ENCODE data around the gene KIF7.

KIF7 gene

DNA sequence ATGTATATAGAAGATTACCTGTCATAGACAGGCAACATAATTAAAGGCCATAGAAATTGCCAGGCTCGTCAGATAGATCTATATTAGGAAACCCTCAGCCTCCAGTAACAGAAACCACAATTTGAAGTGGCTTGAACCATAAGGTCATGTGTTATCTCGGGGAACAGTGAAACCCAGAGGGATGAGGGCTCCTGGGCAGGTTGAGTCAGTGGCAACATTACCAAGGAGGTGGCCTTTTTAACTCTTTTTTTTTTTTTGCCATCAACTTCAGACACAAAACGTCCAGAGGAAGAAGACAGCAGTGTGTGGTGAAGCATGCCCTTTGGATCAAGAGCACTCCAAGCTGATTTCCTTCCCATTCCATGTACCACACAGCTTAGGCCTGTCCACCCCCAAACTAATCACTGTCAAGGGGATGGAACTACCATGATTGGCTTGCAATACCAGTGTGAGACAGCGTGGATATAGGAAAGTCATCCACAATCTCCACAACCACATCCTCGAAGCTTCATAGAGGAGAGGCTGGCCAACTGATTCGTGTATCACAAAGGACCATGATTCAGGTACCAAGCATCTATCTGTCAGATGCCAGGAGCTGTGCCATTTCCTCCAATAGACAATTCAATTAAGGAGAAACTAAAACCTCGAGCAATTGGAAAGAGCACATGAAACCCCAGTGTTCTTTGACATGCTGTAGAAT is 999 bp upstream of the KIF7 start:
- H3K4me3 ChIP-seq (ENCODE audit: low read depth, low read length) = no peak overlapping the region
- TF ChIP-seq, protein P1, sequence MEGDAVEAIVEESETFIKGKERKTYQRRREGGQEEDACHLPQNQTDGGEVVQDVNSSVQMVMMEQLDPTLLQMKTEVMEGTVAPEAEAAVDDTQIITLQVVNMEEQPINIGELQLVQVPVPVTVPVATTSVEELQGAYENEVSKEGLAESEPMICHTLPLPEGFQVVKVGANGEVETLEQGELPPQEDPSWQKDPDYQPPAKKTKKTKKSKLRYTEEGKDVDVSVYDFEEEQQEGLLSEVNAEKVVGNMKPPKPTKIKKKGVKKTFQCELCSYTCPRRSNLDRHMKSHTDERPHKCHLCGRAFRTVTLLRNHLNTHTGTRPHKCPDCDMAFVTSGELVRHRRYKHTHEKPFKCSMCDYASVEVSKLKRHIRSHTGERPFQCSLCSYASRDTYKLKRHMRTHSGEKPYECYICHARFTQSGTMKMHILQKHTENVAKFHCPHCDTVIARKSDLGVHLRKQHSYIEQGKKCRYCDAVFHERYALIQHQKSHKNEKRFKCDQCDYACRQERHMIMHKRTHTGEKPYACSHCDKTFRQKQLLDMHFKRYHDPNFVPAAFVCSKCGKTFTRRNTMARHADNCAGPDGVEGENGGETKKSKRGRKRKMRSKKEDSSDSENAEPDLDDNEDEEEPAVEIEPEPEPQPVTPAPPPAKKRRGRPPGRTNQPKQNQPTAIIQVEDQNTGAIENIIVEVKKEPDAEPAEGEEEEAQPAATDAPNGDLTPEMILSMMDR (IDR thresholded peaks at IDR 0.05; ENCODE audit: low read depth, low read length) = no peak

DNA sequence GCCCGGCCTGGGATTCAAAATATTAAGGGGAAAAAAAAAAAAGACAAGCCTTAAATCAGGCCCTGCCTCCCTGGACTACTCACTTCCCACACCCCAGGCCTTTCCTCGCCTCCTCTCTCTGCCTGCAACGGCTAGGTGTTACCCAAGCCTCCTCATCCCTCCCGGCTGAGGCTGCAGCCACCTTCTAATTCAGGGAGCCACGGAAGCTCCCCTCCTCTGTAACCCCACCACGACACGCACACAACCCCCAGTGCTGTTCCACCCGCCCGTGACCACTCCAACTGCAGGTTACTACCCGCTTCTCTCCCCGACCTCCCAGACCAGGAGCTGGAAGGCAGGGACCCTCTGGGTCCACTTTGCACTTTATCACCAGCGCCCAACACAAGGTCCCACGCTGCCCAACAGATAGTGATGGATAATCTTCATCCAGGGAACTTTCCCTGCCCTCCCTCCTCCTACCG is 936 bp downstream of the KIF7 start:
- peak overlapping the region; percentile 77 for H3K4me3 ChIP-seq (ENCODE audit: low read depth, low read length)
- TF ChIP-seq, protein P1 (IDR thresholded peaks at IDR 0.05; ENCODE audit: low read depth, low read length) = no peak

DNA sequence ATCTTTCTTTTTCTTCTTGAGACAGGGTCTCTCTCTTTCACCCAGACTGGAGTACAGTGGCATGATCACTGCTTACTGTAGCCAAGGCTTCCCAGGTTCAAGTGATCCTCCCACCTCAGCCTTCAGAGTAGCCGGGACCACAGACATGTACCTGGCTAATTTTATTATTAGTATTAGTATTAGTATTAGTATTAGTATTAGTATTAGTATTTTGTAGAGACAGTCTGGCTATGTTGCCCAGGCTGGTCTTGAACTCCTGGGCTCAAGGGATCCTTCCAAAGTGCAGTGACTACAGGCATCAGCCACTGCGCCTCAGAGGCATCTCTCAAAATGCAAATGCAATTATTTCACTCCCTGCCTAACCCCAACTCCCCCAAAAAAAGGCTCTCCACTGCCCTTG is 1.7 kb downstream of the KIF7 start:
- no peak overlapping the region for H3K4me3 ChIP-seq (ENCODE audit: low read depth, low read length)

DNA sequence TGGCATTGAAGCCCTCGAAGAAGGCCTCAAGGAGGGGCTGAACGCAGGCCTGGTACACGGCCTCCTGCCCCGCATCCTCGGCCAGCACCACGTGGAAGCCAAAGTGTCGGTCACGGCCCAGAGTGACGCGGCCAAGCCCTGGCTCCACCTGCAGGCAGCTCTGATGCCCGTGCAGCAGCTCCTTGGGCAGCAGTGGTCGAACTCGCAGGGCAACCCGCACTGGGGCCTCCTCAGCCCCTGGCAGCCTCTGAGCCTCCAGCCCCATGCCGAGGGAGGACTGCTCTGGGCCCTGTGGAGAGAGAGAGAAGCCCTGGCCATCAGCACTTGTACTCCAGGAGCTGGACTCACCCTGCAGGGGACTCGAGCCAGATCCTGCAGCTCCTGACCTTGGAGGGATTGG is 2.6 kb downstream of the KIF7 start:
- H3K4me3 ChIP-seq (ENCODE audit: low read depth, low read length) = no peak overlapping the region
- TF ChIP-seq, protein P1 (IDR thresholded peaks at IDR 0.05; ENCODE audit: low read depth, low read length) = no peak

More for the DNA sequence above, 1.7 kb downstream of the KIF7 start:
- TF ChIP-seq, protein P1 (IDR thresholded peaks at IDR 0.05; ENCODE audit: low read depth, low read length) = no peak

DNA sequence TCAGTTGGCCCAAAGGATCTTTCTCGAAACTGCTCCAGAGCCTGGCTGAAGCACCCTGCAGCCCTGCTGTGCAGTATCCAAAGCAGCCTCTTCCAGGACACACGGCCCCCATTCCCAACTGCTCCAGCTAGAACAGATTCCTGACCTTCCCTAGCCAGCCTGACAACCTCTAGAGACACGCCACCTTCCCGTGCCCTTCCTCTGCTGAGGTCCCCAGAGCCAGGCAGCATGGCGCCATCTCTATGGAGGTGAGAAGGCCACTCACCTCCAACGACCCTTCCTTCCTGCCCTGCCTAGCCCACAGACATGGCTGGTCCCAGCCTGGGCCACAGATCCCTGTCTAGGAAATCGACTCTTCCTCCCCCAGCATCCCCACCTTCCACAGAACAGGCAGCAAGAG is 3.1 kb downstream of the KIF7 start:
- TF ChIP-seq, protein P1 (IDR thresholded peaks at IDR 0.05; ENCODE audit: low read depth, low read length) = no peak
- no peak overlapping the region for H3K4me3 ChIP-seq (ENCODE audit: low read depth, low read length)

DNA sequence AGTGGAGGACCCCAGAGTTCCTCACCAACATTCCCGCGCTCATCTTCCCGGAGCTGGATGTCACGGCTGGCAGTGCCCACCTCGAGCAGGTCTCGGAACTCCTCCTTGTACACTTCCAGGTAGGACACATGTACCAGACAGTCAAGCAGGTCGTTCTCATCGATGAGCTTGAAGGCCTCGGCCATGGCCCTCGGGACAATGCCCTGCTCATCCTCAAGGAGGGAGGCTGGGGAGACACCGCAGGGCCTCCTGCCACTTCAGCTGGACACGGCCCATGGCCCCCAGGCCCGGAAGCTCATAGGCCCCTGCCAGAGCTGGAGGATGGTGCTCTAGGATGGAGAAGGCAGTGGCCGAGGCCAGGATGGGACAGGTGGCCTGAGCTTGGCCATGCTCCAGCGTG is 5.6 kb downstream of the KIF7 start:
- TF ChIP-seq, protein P1 (IDR thresholded peaks at IDR 0.05; ENCODE audit: low read depth, low read length) = no peak
- H3K4me3 ChIP-seq (ENCODE audit: low read depth, low read length) = no peak overlapping the region

DNA sequence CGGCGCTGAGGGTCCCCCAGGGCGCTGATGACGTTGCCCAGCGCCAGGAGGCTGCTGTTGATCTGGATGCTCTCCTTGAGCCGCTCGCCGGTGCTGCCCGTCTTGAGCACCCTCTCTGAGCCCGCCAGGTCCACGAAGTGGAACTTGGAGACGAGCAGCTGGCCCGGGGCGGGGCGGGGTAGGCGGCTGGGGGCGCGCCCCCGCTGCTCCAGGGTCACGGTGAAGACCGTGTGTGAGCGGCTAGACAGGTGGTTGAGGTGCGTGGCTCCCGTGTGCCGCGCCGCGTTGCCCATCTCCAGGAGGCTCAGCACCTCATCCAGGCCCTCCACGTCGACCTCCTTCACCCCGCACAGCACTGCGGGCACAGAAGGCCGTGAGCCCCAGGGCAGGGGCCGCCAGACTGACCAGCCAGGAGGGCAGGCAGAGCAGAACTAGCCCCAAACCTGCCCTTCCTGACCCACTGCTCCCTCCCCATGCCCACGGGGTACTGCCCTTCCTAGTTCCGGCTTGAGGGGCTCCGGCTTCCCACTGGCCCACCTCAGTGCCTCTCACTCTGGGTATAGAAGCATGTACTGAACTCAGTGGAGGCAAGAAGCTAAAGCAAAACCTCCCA is 6.1 kb downstream of the KIF7 start:
- H3K4me3 ChIP-seq (ENCODE audit: low read depth, low read length) = no peak overlapping the region
- TF ChIP-seq, protein P1 (IDR thresholded peaks at IDR 0.05; ENCODE audit: low read depth, low read length) = no peak
